Measurements from ENCODE around the gene IRX3. TPM values are rescaled to one million over a fixed set of nuclear protein-coding genes. Genes with fewer than 3 reads are reported as not detected.

IRX3 gene
- total RNA-seq, 1 donor from 2014 or later, result 108 TPM

- no peak for TF ChIP-seq CTCF (IDR thresholded peaks at IDR 0.05)
- H3K9me3 ChIP-seq, result no peaks in the 10 kb centered on the region
- H3K4me3 ChIP-seq, result no peak overlapping the region
- intact Hi-C loops (cut with DNase I), result no loop called here
- no peaks in the 10 kb centered on the region for H3K4me1 ChIP-seq
- no peaks in the 10 kb centered on the region for H3K27me3 ChIP-seq (ENCODE audit: low read depth)
- ATAC-seq (no peak), DNase-seq (no peak)
- H3K27ac ChIP-seq, result no peak overlapping the region
- no peaks in the 10 kb centered on the region for H3K36me3 ChIP-seq
Observed at GRCh38 chr16:54305080-54305479, 18.5 kb upstream of the IRX3 start.

GRCh38 chr16:54303613-54304012 is 17.0 kb upstream of the IRX3 start:
- H3K36me3 ChIP-seq, result no peaks in the 10 kb centered on the region
- no peaks in the 10 kb centered on the region for H3K27me3 ChIP-seq (ENCODE audit: low read depth)
- H3K27ac ChIP-seq, result no peak overlapping the region
- TF ChIP-seq CTCF (IDR thresholded peaks at IDR 0.05), result no peak
- H3K4me1 ChIP-seq, result no peaks in the 10 kb centered on the region
- H3K9me3 ChIP-seq, result no peaks in the 10 kb centered on the region
- ATAC-seq (no peak), DNase-seq (no peak)
- intact Hi-C loops (cut with DNase I), result no loop called here
- no peak overlapping the region for H3K4me3 ChIP-seq

DNA sequence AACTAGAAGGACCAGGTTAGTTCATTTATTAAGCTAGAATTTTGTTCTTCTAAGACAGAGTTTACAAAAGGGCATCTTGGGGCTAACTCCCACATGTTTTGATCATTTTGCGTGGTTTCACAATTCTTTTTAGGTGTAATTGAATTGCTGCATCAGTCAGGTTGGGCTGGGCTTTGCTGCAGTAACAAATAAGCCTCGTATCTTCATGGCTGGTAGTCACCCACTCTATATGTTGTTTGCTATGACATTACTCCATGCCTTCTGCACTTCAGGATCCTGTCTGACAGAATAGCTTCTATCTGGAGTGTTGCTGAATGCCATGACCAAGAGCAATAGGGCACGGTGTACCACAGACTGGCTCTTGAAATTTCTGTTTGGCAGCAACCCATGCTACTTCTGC is 10.6 kb upstream of the IRX3 start:
- no peaks in the 10 kb centered on the region for H3K36me3 ChIP-seq
- peaks cover 9% of the 10 kb centered on the region for H3K27me3 ChIP-seq (ENCODE audit: low read depth)
- no peak for DNase-seq
- H3K4me3 ChIP-seq, result no peak overlapping the region
- no peaks in the 10 kb centered on the region for H3K9me3 ChIP-seq
- H3K27ac ChIP-seq, result no peak overlapping the region
- H3K4me1 ChIP-seq, result no peaks in the 10 kb centered on the region
- intact Hi-C loops (cut with DNase I), result no loop called here
- no peak for TF ChIP-seq CTCF (IDR thresholded peaks at IDR 0.05)
- no peak for ATAC-seq

- no peak for TF ChIP-seq CTCF (IDR thresholded peaks at IDR 0.05)
- H3K9me3 ChIP-seq, result no peaks in the 10 kb centered on the region
- intact Hi-C loops (cut with DNase I), result no loop called here
- H3K36me3 ChIP-seq, result no peaks in the 10 kb centered on the region
- H3K4me1 ChIP-seq, result no peaks in the 10 kb centered on the region
- ATAC-seq (no peak), DNase-seq (no peak)
- H3K4me3 ChIP-seq, result no peak overlapping the region
- no peak overlapping the region for H3K27ac ChIP-seq
- H3K27me3 ChIP-seq (ENCODE audit: low read depth), result peaks cover 15% of the 10 kb centered on the region
Observed at GRCh38 chr16:54296543-54296942, 10.0 kb upstream of the IRX3 start.

DNA sequence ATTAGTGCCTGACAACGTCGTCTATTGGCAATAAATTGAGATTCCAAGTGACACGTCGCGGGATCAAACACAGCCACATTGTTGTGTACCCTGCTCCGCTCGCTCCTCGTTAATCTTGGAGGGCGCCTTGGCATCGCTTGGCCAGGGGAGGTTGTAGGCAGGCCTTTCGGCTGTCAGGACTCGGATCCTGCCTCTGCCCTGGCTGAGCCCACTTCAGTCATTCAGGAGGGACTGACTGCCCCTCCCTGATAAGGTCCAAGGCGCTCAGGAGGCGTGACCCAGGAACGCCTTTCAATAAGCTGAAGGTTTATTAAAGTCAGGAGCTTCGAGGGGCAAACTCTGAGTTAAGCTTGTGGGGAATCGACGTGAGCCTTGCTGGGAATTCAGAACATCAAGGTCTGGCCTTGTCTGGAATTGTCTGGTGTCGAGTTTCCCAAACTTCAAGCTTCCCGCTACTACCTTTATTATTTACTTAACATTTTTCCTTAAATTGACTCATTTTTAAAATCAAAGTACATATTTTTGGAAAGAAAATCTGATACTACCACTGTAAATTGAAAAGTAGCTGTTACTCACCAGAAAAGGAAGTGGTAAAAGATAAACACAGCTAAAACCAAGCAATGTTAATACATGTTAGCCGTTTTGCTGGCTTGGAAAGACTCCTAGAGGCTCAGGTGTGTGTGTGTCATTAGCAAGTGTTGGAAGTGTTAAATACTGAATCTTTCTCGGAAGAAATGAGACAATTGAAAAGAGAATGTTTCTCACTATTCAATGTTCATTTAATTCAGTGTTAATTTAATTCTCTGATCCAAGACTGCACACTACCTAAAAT is 5.3 kb upstream of the IRX3 start:
- H3K27me3 ChIP-seq (ENCODE audit: low read depth), result peaks cover 60% of the 10 kb centered on the region
- no peak for TF ChIP-seq CTCF (IDR thresholded peaks at IDR 0.05)
- H3K27ac ChIP-seq, result no peak overlapping the region
- ATAC-seq (no peak), DNase-seq (no peak)
- H3K4me3 ChIP-seq, result no peak overlapping the region
- no peaks in the 10 kb centered on the region for H3K4me1 ChIP-seq
- intact Hi-C loops (cut with DNase I), result no loop called here
- no peaks in the 10 kb centered on the region for H3K9me3 ChIP-seq
- H3K36me3 ChIP-seq, result no peaks in the 10 kb centered on the region
